ENCODE measurements around the gene MAGEA6.
"Not testable (repeated sequence)": the region's sequence is repeated elsewhere in the genome, so short reads cannot be mapped to it uniquely, and the experiment has no call there.

The MAGEA6 gene

DNA sequence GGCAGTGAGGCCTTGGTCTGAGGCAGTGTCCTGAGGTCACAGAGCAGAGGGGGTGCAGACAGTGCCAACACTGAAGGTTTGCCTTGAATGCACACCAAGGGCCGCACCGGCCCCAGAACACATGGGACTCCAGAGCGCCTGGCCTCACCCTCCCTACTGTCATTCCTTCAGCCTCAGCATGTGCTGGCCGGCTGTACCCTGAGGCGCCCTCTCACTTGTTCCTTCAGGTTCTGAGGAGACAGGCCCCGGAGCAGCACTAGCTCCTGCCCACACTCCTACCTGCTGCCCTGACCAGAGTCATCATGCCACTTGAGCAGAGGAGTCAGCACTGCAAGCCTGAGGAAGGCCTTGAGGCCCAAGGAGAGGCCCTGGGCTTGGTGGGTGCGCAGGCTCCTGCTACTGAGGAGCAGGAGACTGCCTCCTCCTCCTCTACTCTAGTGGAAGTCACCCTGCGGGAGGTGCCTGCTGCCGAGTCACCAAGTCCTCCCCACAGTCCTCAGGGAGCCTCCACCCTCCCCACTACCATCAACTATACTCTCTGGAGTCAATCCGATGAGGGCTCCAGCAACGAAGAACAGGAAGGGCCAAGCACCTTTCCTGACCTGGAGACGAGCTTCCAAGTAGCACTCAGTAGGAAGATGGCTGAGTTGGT is 33.5 kb downstream of the MAGEA6 start:
- POLR2A ChIA-PET (ENCODE audit: low non-redundant PET), result no interaction called here

GRCh38 chrX:152735101-152735500 is 34.4 kb downstream of the MAGEA6 start:
- TF ChIP-seq, protein P1, sequence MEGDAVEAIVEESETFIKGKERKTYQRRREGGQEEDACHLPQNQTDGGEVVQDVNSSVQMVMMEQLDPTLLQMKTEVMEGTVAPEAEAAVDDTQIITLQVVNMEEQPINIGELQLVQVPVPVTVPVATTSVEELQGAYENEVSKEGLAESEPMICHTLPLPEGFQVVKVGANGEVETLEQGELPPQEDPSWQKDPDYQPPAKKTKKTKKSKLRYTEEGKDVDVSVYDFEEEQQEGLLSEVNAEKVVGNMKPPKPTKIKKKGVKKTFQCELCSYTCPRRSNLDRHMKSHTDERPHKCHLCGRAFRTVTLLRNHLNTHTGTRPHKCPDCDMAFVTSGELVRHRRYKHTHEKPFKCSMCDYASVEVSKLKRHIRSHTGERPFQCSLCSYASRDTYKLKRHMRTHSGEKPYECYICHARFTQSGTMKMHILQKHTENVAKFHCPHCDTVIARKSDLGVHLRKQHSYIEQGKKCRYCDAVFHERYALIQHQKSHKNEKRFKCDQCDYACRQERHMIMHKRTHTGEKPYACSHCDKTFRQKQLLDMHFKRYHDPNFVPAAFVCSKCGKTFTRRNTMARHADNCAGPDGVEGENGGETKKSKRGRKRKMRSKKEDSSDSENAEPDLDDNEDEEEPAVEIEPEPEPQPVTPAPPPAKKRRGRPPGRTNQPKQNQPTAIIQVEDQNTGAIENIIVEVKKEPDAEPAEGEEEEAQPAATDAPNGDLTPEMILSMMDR (conservative IDR thresholded peaks at IDR 0.05; ENCODE audit: low read depth), result no peak
- CTCF ChIA-PET, result no interaction called here
- POLR2A ChIA-PET (ENCODE audit: low non-redundant PET), result no interaction called here
- H3K27ac ChIP-seq, result no peak overlapping the region
- DNase-seq (ENCODE audit: low spot score), result no peak

More for the DNA sequence above, 33.5 kb downstream of the MAGEA6 start:
- no peak for DNase-seq (ENCODE audit: low spot score)
- CTCF ChIA-PET, result no interaction called here
- H3K27ac ChIP-seq, result no peak overlapping the region
- TF ChIP-seq, protein P1 (conservative IDR thresholded peaks at IDR 0.05; ENCODE audit: low read depth), result no peak

DNA sequence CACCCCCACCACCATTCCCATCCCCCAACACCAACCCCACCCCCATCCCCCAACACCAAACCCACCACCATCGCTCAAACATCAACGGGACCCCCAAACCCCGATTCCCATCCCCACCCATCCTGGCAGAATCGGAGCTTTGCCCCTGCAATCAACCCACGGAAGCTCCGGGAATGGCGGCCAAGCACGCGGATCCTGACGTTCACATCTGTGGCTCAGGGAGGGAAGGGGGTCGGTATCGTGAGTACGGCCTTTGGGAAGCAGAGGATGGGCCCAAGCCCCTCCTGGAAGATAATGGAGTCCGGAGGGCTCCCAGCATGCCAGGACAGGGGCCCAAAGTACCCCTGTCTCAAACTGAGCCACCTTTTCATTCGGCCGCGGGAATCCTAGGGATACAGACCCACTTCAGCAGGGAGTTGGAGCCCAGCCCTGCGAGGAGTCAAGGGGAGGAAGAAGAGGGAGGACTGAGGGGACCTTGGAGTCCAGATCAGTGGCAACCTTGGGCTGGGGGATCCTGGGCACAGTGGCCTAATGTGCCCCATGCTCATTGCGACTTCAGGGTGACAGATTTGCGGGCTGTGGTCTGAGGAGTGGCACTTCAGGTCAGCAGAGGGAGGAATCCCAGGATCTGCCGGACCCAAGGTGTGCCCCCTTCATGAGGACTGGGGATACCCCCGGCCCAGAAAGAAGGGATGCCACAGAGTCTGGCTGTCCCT is 35.2 kb downstream of the MAGEA6 start:
- CTCF ChIA-PET; DNase-seq (ENCODE audit: low spot score); H3K27ac ChIP-seq; POLR2A ChIA-PET (ENCODE audit: low non-redundant PET): not testable (repeated sequence)

DNA sequence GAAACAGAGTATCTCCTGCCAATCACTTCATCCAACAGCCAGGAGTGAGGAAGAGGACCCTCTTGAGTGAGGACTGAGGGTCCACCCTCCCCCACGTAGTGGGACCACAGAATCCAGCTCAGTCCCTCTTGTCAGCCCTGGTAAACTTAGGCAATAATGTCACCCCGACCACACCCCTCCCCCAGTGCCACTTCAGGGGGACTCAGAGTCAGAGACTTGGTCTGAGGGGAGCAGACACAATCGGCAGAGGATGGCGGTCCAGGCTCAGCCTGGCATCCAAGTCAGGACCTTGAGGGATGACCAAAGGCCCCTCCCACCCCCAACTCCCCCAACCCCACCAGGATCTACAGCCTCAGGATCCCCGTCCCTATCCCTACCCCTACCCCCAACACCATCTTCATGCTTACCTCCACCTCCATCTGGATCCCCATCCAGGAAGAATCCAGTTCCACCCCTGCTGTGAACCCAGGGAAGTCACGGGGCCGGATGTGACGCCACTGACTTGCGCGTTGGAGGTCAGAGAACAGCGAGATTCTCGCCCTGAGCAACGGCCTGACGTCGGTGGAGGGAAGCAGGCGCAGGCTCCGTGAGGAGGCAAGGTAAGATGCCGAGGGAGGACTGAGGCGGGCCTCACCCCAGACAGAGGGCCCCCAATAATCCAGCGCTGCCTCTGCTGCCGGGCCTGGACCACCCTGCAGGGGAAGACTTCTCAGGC is 36.1 kb downstream of the MAGEA6 start, which contains the start of the genes CSAG1 and MAGEA12:
Gene CSAG1 (minus strand): TSS at position 461 of the 715 bp plus-strand sequence. CDS start 1,261 bp downstream, outside the sequence.
Gene MAGEA12 (plus strand): TSS at position 497 of the 715 bp plus-strand sequence. CDS start 2,405 bp downstream, outside the sequence.
- POLR2A ChIA-PET (ENCODE audit: low non-redundant PET), result no interaction called here
- H3K27ac ChIP-seq, result no peak within 1 kb of the TSS
- no peak for DNase-seq (ENCODE audit: low spot score)
- CTCF ChIA-PET, result no interaction called here
- TF ChIP-seq, protein P1 (conservative IDR thresholded peaks at IDR 0.05; ENCODE audit: low read depth), result no peak

DNA sequence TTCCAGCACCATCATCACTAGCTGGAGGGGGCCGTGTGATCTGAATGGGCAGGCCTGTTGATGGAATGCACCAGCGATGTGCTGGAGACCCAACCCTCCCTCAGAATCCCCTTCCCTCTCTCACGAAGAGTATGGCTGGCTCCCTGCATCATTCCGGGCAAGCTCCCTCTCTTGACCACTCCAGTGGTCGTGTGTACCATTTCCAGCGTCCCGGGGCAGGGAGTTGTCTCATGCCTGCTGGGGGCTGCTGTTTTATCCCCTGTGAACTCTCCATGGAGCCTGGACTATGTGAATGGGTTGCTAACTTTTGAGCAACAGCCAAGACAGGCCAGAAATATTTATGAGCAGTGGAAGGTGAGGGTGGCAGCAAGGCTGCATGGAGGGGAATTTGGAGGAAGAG is 44.1 kb downstream of the MAGEA6 start:
- ChIA-PET CTCF (no interaction called here), POLR2A (ENCODE audit: low non-redundant PET) (no interaction called here)
- no peak for DNase-seq (ENCODE audit: low spot score)
- TF ChIP-seq, protein P1 (conservative IDR thresholded peaks at IDR 0.05; ENCODE audit: low read depth), result no peak
- H3K27ac ChIP-seq, result no peak overlapping the region

All from RWPE1 (cell line).